Spinal cord (tissue), 10 donors: Measurements from ENCODE around the gene SEC14L6. TPM values are rescaled to one million over a fixed set of nuclear protein-coding genes. Genes with fewer than 3 reads are reported as not detected.
"Not testable (repeated sequence)": the region's sequence is repeated elsewhere in the genome, so short reads cannot be mapped to it uniquely, and the experiment has no call there.

ENCODE experiments used
- DNase-seq, 6 donors: peaks; one replicate each; pipeline versions ENCODE4 v3.0.0 to v3.0.0-alpha.2; 2013 to 2015; ENCODE audit warnings: low spot score in 6 of 6, low read depth in 4 of 6
- H3K27ac ChIP-seq: one replicate; pipeline ENCODE4 v1.5.1; 2013; ENCODE audit warnings: low read depth, low read length, control low read depth
- H3K27me3 ChIP-seq: one replicate; pipeline ENCODE4 v1.6.1; 2013; ENCODE audit warnings: low read length; ENCODE audit not compliant: control insufficient read depth, insufficient read depth
- H3K36me3 ChIP-seq: one replicate; pipeline ENCODE4 v1.6.1; 2013; ENCODE audit warnings: low read length; ENCODE audit not compliant: control insufficient read depth, insufficient read depth
- H3K4me1 ChIP-seq: one replicate; pipeline ENCODE4 v1.6.1; 2013; ENCODE audit warnings: low read length; ENCODE audit not compliant: control insufficient read depth, insufficient read depth
- H3K4me3 ChIP-seq: one replicate; pipeline ENCODE4 v1.5.1; 2013; ENCODE audit warnings: low read depth, low read length, control low read depth
- H3K9me3 ChIP-seq: one replicate; pipeline ENCODE4 v1.6.1; 2013; ENCODE audit warnings: low read length; ENCODE audit not compliant: control insufficient read depth, insufficient read depth
- WGBS: methylation state at CpG from one replicate; pipeline ENCODE4 v1.1.5; 2013; ENCODE audit warnings: missing lambda C conversion rate; ENCODE audit not compliant: insufficient coverage; 5-methylcytosine and 5-hydroxymethylcytosine counted together
- polyA plus RNA-seq, 2 donors: library from polyadenylated mRNA; unstranded; fragments of 120-200 nt; gene quantifications; one replicate each; pipeline ENCODE4 v1.2.1, GENCODE V29; 2013; ENCODE audit not compliant: insufficient read length in 2 of 2
- total RNA-seq, 2 donors: library from RNA; depleted of rRNA in 1 of 2; stranded (reverse); fragments of 120-200 nt in 1 of 2; fragments of >200 nt in 1 of 2; gene quantifications; one replicate each; pipeline versions ENCODE4 v1.2.3 to v1.2.4, GENCODE V29; 2013 to 2014
- donor health status: healthy.

Gene SEC14L6
- total and polyA plus RNA-seq, 4 donors, result 2.6 to 7.9 (median 3.5) TPM

- Histone ChIP-seq H3K4me1 (peaks cover 30% of the 10 kb centered on the region), H3K4me3 (no peak overlapping the region), H3K9me3 (no peaks in the 10 kb centered on the region), H3K27ac (no peak overlapping the region), H3K27me3 (no peaks in the 10 kb centered on the region), H3K36me3 (no peaks in the 10 kb centered on the region)
- WGBS, result 70% methylated on average over 10 of the region's 10 CpGs
- no peak for DNase-seq
Observed at GRCh38 chr22:30568137-30568805, 21.7 kb upstream of the SEC14L6 start.

- H3K27me3 ChIP-seq, H3K9me3 ChIP-seq, DNase-seq, H3K4me3 ChIP-seq, H3K36me3 ChIP-seq, H3K27ac ChIP-seq: not testable (repeated sequence)
- peaks cover 20% of the 10 kb centered on the region for H3K4me1 ChIP-seq
- WGBS, result 100% methylated on average over 3 of the region's 6 CpGs
Observed at GRCh38 chr22:30567277-30567676, 20.7 kb upstream of the SEC14L6 start.

- Histone ChIP-seq H3K4me3 (no peak overlapping the region), H3K9me3 (no peaks in the 10 kb centered on the region), H3K27ac (no peak overlapping the region), H3K36me3 (peaks cover 8% of the 10 kb centered on the region), H3K27me3 (no peaks in the 10 kb centered on the region), H3K4me1 (peaks cover 22% of the 10 kb centered on the region)
- 68% methylated on average over 6 of the region's 7 CpGs for WGBS
- no peak for DNase-seq
Observed at GRCh38 chr22:30566125-30566524, 19.6 kb upstream of the SEC14L6 start.

- no peak overlapping the region for H3K27ac ChIP-seq
Observed at GRCh38 chr22:30565341-30565740, 18.8 kb upstream of the SEC14L6 start.

GRCh38 chr22:30564761-30565119 lies 18.2 kb upstream of the SEC14L6 start:
- H3K27ac ChIP-seq, result no peak overlapping the region

More at GRCh38 chr22:30565341-30565740, 18.8 kb upstream of the SEC14L6 start:
- 88% methylated on average over 4 of the region's 4 CpGs for WGBS
- no peaks in the 10 kb centered on the region for H3K27me3 ChIP-seq
- H3K4me3 ChIP-seq, result no peak overlapping the region
- DNase-seq, result no peak
- peaks cover 8% of the 10 kb centered on the region for H3K36me3 ChIP-seq
- peaks cover 22% of the 10 kb centered on the region for H3K4me1 ChIP-seq
- no peaks in the 10 kb centered on the region for H3K9me3 ChIP-seq

GRCh38 chr22:30564045-30564760 lies 17.7 kb upstream of the SEC14L6 start:
- Histone ChIP-seq H3K27ac (no peak overlapping the region), H3K9me3 (no peaks in the 10 kb centered on the region), H3K36me3 (peaks cover 8% of the 10 kb centered on the region), H3K4me1 (peaks cover 22% of the 10 kb centered on the region), H3K4me3 (no peak overlapping the region), H3K27me3 (no peaks in the 10 kb centered on the region)
- WGBS, result 65% methylated on average over 7 of the region's 8 CpGs
- peak in 2 of 6 donors; percentile 21 to 25 for DNase-seq

More at GRCh38 chr22:30564761-30565119, 18.2 kb upstream of the SEC14L6 start:
- WGBS, result 27% methylated on average over 3 of the region's 3 CpGs
- Histone ChIP-seq H3K36me3 (peaks cover 8% of the 10 kb centered on the region), H3K27me3 (no peaks in the 10 kb centered on the region), H3K4me3 (no peak overlapping the region), H3K9me3 (no peaks in the 10 kb centered on the region), H3K4me1 (peaks cover 22% of the 10 kb centered on the region)
- peak in 2 of 6 donors; percentile 9 to 14 for DNase-seq

- DNase-seq, result no peak
- Histone ChIP-seq H3K27me3 (no peaks in the 10 kb centered on the region), H3K27ac (no peak overlapping the region), H3K9me3 (no peaks in the 10 kb centered on the region), H3K36me3 (peaks cover 9% of the 10 kb centered on the region), H3K4me1 (peaks cover 22% of the 10 kb centered on the region), H3K4me3 (no peak overlapping the region)
- 82% methylated on average over 6 of the region's 6 CpGs for WGBS
Observed at GRCh38 chr22:30562366-30562765, 15.8 kb upstream of the SEC14L6 start.

GRCh38 chr22:30561402-30562189 lies 15.1 kb upstream of the SEC14L6 start:
- 68% methylated on average over 7 of the region's 10 CpGs for WGBS
- Histone ChIP-seq H3K4me1 (peaks cover 22% of the 10 kb centered on the region), H3K4me3 (no peak overlapping the region), H3K36me3 (peaks cover 16% of the 10 kb centered on the region), H3K9me3 (no peaks in the 10 kb centered on the region), H3K27ac (no peak overlapping the region), H3K27me3 (no peaks in the 10 kb centered on the region)
- DNase-seq, result no peak

GRCh38 chr22:30560643-30561202 lies 14.2 kb upstream of the SEC14L6 start:
- WGBS, result 81% methylated on average over 10 of the region's 11 CpGs
- not testable (repeated sequence) for H3K27ac ChIP-seq

More at GRCh38 chr22:30560643-30561202, 14.2 kb upstream of the SEC14L6 start:
- DNase-seq, H3K4me3 ChIP-seq, H3K9me3 ChIP-seq, H3K27me3 ChIP-seq: not testable (repeated sequence)
- peaks cover 16% of the 10 kb centered on the region for H3K4me1 ChIP-seq
- H3K36me3 ChIP-seq, result peaks cover 23% of the 10 kb centered on the region
